Measurements from ENCODE around the gene TTLL6. TPM values are rescaled to one million over a fixed set of nuclear protein-coding genes. Genes with fewer than 3 reads are reported as not detected.

The TTLL6 gene
- total and polyA plus RNA-seq, 2 of the 8 experiments (the other 6 are each of a cell fraction or from before 2014, with no cell fraction given): 2.6 to 4.3 TPM

DNA sequence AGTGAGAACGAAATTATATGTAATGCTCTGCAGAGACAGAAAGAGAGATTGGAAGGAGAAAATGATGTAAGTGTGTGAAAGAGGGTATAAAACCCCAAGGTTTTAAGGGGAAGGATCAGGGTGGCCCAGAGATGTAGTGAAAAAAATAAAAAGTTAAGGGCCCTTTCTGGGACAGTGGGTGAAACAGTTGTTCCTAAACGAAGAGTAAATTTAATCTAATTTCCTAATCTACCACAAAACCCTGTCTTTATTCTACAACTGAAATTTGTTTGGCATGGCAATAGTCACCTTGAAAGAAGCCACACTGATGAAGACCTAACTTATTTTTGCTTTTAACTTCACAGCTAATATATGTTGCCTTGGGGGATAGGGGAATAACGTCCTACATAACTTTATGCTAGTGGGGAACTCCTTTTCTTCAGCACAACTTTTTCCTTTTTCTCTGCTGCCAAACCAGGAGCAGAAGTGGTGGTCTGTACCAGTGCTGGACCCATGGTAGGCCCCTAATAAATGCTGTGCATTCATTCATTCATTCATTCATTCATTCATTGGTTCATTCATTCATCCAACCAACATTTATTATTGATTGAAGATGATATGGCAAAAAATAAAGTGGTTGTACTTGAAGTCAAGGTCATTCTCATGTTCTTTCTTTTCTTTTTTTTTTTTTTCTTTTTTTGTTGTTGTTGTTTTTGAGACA, 39.2 kb upstream of the TTLL6 start:
- H3K79me1 ChIP-seq (ENCODE audit: low read depth, low read length): no peaks in the 10 kb centered on the region
- no peak overlapping the region for H3K56ac ChIP-seq (replicated peaks; ENCODE audit: insufficient read length, low read depth, low read length)
- H3K4me1 ChIP-seq (replicated peaks in 1 of 4; ENCODE audit: control insufficient read depth in 3 of 4, insufficient read depth in 4 of 4, low read length in 3 of 4): no peaks in the 10 kb centered on the region
- H3K9ac ChIP-seq (replicated peaks in 1 of 4; ENCODE audit: extremely low read depth in 1 of 4, low read depth in 3 of 4, low read length in 3 of 4): no peak overlapping the region
- H3K23ac ChIP-seq (ENCODE audit: insufficient read length): no peak overlapping the region
- H3K4ac ChIP-seq (replicated peaks; ENCODE audit: insufficient read length, low read depth, low read length): no peak overlapping the region
- CTCF ChIA-PET (ENCODE audit: partially characterized antibody): interaction anchor here (0.7 to 88.5 kb wide), 4 partner anchors 9 to 214 kb away, joined by 3 to 2590 read pairs (median 1297); partner anchors contain the start of genes ATP5MC1, CALCOCO2 and TTLL6
- DNase-seq (ENCODE audit: low read depth in 1 of 2, low spot score in 2 of 2) (no peak), FAIRE-seq (no peak)
- H3K79me2 ChIP-seq (ENCODE audit: control insufficient read depth in 1 of 2, insufficient read depth in 2 of 2, low read length in 2 of 2): no peaks in the 10 kb centered on the region
- H3K18ac ChIP-seq (ENCODE audit: extremely low read depth, low read length): no peak overlapping the region
- no peak overlapping the region for H3K27ac ChIP-seq (ENCODE audit: low read depth, low read length)
- no peaks in the 10 kb centered on the region for H3K23me2 ChIP-seq (ENCODE audit: low read depth, low read length)
- no peak overlapping the region for H2AFZ ChIP-seq (ENCODE audit: low read length)
- no peaks in the 10 kb centered on the region for H3K27me3 ChIP-seq (replicated peaks in 1 of 4; ENCODE audit: control insufficient read depth in 3 of 4, extremely low read depth in 1 of 4, insufficient read depth in 3 of 4, low read length in 3 of 4)
- no peak for TF ChIP-seq CBX8 (IDR thresholded peaks at IDR 0.05; ENCODE audit: borderline replicate concordance, low read depth, low read length)
- TF ChIP-seq SRF (IDR thresholded peaks at IDR 0.05; ENCODE audit: low read depth, low read length): no peak
- no peak for TF ChIP-seq KDM4A (IDR thresholded peaks at IDR 0.05; ENCODE audit: low read depth, low read length, severe bottlenecking)
- no peak for TF ChIP-seq HDAC2 (IDR thresholded peaks at IDR 0.05; ENCODE audit: borderline replicate concordance in 1 of 2, low read depth in 2 of 2, low read length in 2 of 2)
- H3K4me2 ChIP-seq (ENCODE audit: insufficient read depth in 1 of 2, low read depth in 2 of 2, low read length in 2 of 2): no peak overlapping the region
- H4K8ac ChIP-seq (ENCODE audit: extremely low read depth, insufficient read depth, low read length): no peak overlapping the region
- no peak overlapping the region for H2BK5ac ChIP-seq (ENCODE audit: low read depth, low read length)
- no peak overlapping the region for H2BK20ac ChIP-seq (ENCODE audit: low read length)
- H4K20me1 ChIP-seq (replicated peaks in 1 of 2; ENCODE audit: control insufficient read depth in 1 of 2, insufficient read depth in 2 of 2, low read length in 2 of 2): no peaks in the 10 kb centered on the region
- no peak overlapping the region for H3K4me3 ChIP-seq (ENCODE audit: extremely low read depth in 1 of 4, insufficient read depth in 2 of 4, low read depth in 3 of 4, low read length in 4 of 4)
- H2BK15ac ChIP-seq (ENCODE audit: low read length): no peak overlapping the region
- H4K5ac ChIP-seq (ENCODE audit: insufficient read length, low read depth, low read length): no peak overlapping the region
- H2BK120ac ChIP-seq (replicated peaks; ENCODE audit: low read depth, low read length): no peak overlapping the region
- H2AK5ac ChIP-seq (ENCODE audit: low read depth, low read length): no peak overlapping the region
- H3K36me3 ChIP-seq (ENCODE audit: control insufficient read depth in 2 of 4, insufficient read depth in 4 of 4, low read length in 3 of 4): peaks cover 0 to 2% (median 0%) of the 10 kb centered on the region in 4 experiments; a peak in 1 of 8 replicates
- no peak overlapping the region for H2BK12ac ChIP-seq (ENCODE audit: low read depth, low read length)
- H4K91ac ChIP-seq (replicated peaks; ENCODE audit: insufficient read length, low read length): no peak overlapping the region
- WGBS, 2 experiments (ENCODE audit: extremely low coverage in 1 of 2, insufficient coverage in 1 of 2, insufficient read length in 1 of 2, insufficient replicate concordance in 2 of 2, low coverage in 1 of 2, low lambda C conversion rate in 2 of 2, missing lambda C conversion rate in 1 of 2): 89 to 100% methylated on average over 1 to 3 of the region's 3 CpGs
- POLR2A ChIA-PET (ENCODE audit: partially characterized antibody): interaction anchor here (0.8 kb wide), 1 partner anchor 11 kb away, joined by 3 read pairs; no protein-coding TSS in a partner anchor
- H3K9me3 ChIP-seq (ENCODE audit: insufficient read depth in 2 of 2, low read depth in 1 of 2, low read length in 1 of 2): no peaks in the 10 kb centered on the region
- H3K14ac ChIP-seq (ENCODE audit: insufficient read length): no peak overlapping the region
